Fibroblast of skin of left quadriceps (primary cell): ENCODE data around the gene ABT1.

Source experiments
- DNase-seq, 2 experiments: peaks; one replicate each; pipeline ENCODE4 v3.0.0-alpha.2; 2013; ENCODE audit warnings: low read depth in 2 of 2

Gene ABT1

GRCh38 chr6:26602262-26602661 is 5.5 kb downstream of the ABT1 start:
- DNase-seq: no peak

- no peak for DNase-seq
Observed at GRCh38 chr6:26604026-26604425, 7.3 kb downstream of the ABT1 start.

GRCh38 chr6:26604797-26605196 is 8.0 kb downstream of the ABT1 start:
- DNase-seq: no peak

GRCh38 chr6:26607434-26608230 is 10.9 kb downstream of the ABT1 start:
- peak; percentile 24 to 33 for DNase-seq

- DNase-seq: no peak
Observed at GRCh38 chr6:26609463-26609862, 12.7 kb downstream of the ABT1 start.

- DNase-seq: no peak
Observed at GRCh38 chr6:26611599-26611998, 14.8 kb downstream of the ABT1 start.

GRCh38 chr6:26613201-26613600 is 16.4 kb downstream of the ABT1 start:
- DNase-seq: no peak

- DNase-seq: no peak
Observed at GRCh38 chr6:26613689-26614683, 17.2 kb downstream of the ABT1 start.

GRCh38 chr6:26623339-26623859 is 26.6 kb downstream of the ABT1 start:
- no peak for DNase-seq

GRCh38 chr6:26624557-26624956 is 27.8 kb downstream of the ABT1 start:
- DNase-seq: no peak

GRCh38 chr6:26627843-26628242 is 31.1 kb downstream of the ABT1 start:
- no peak for DNase-seq

- DNase-seq: no peak
Observed at GRCh38 chr6:26629359-26629758, 32.6 kb downstream of the ABT1 start.

- no peak for DNase-seq
Observed at GRCh38 chr6:26640806-26641205, 44.1 kb downstream of the ABT1 start.

- DNase-seq: no peak
Observed at GRCh38 chr6:26646074-26646473, 49.3 kb downstream of the ABT1 start.
